HG03439 (cell line): ENCODE results near the gene VCP.
"Not testable (repeated sequence)": the region's sequence is repeated elsewhere in the genome, so short reads cannot be mapped to it uniquely, and the experiment has no call there.

Experiments used
- ATAC-seq: cut with Tn5 transposase; IDR thresholded peaks from one replicate; pipeline ENCODE4 v1.9.1; 2021; ENCODE audit warnings: mild to moderate bottlenecking, moderate library complexity; ENCODE audit not compliant: unreplicated experiment

The VCP gene

GRCh38 chr9:35026671-35027070 is 45.8 kb downstream of the VCP start:
- ATAC-seq = no peak

- not testable (repeated sequence) for ATAC-seq
Measured at GRCh38 chr9:35023443-35023842, 49.0 kb downstream of the VCP start.

GRCh38 chr9:35014517-35014916 is 57.9 kb downstream of the VCP start:
- ATAC-seq = no peak

- no peak for ATAC-seq
Measured at GRCh38 chr9:35010351-35010958, 62.0 kb downstream of the VCP start.
